ENCODE results near the gene DCPS.

The DCPS gene

GRCh38 chr11:126318574-126319373 is 14.9 kb downstream of the DCPS start:
- Histone ChIP-seq H3K9ac (ENCODE audit: low read length) (peak overlapping the region; percentile 5), H3K4me3 (ENCODE audit: low read length) (peak overlapping the region; percentile 29), H3K27me3 (ENCODE audit: control insufficient read depth, insufficient read depth, low read length) (no peaks in the 10 kb centered on the region), H3K27ac (ENCODE audit: low read depth, low read length) (peak overlapping the region; percentile 81), H3K4me1 (ENCODE audit: control insufficient read depth, insufficient read depth, low read length) (peaks cover 25% of the 10 kb centered on the region), H3K36me3 (ENCODE audit: control insufficient read depth, insufficient read depth, low read length) (no peaks in the 10 kb centered on the region)

GRCh38 chr11:126319374-126319740 is 15.5 kb downstream of the DCPS start:
- no peaks in the 10 kb centered on the region for H3K27me3 ChIP-seq (ENCODE audit: control insufficient read depth, insufficient read depth, low read length)
- H3K4me1 ChIP-seq (ENCODE audit: control insufficient read depth, insufficient read depth, low read length): peaks cover 25% of the 10 kb centered on the region
- no peak overlapping the region for H3K9ac ChIP-seq (ENCODE audit: low read length)
- no peaks in the 10 kb centered on the region for H3K36me3 ChIP-seq (ENCODE audit: control insufficient read depth, insufficient read depth, low read length)
- no peak overlapping the region for H3K4me3 ChIP-seq (ENCODE audit: low read length)
- H3K27ac ChIP-seq (ENCODE audit: low read depth, low read length): peak overlapping the region; percentile 81

GRCh38 chr11:126322996-126323395 is 19.1 kb downstream of the DCPS start:
- Histone ChIP-seq H3K4me1 (ENCODE audit: control insufficient read depth, insufficient read depth, low read length) (peaks cover 17% of the 10 kb centered on the region), H3K9ac (ENCODE audit: low read length) (no peak overlapping the region), H3K27ac (ENCODE audit: low read depth, low read length) (no peak overlapping the region), H3K36me3 (ENCODE audit: control insufficient read depth, insufficient read depth, low read length) (no peaks in the 10 kb centered on the region), H3K27me3 (ENCODE audit: control insufficient read depth, insufficient read depth, low read length) (no peaks in the 10 kb centered on the region), H3K4me3 (ENCODE audit: low read length) (no peak overlapping the region)

GRCh38 chr11:126327281-126328000 is 23.6 kb downstream of the DCPS start:
- Histone ChIP-seq H3K4me1 (ENCODE audit: control insufficient read depth, insufficient read depth, low read length) (no peaks in the 10 kb centered on the region), H3K36me3 (ENCODE audit: control insufficient read depth, insufficient read depth, low read length) (peaks cover 2% of the 10 kb centered on the region), H3K4me3 (ENCODE audit: low read length) (no peak overlapping the region), H3K27ac (ENCODE audit: low read depth, low read length) (no peak overlapping the region), H3K27me3 (ENCODE audit: control insufficient read depth, insufficient read depth, low read length) (no peaks in the 10 kb centered on the region), H3K9ac (ENCODE audit: low read length) (no peak overlapping the region)

- Histone ChIP-seq H3K27ac (ENCODE audit: low read depth, low read length) (no peak overlapping the region), H3K4me3 (ENCODE audit: low read length) (no peak overlapping the region), H3K27me3 (ENCODE audit: control insufficient read depth, insufficient read depth, low read length) (no peaks in the 10 kb centered on the region), H3K4me1 (ENCODE audit: control insufficient read depth, insufficient read depth, low read length) (no peaks in the 10 kb centered on the region), H3K9ac (ENCODE audit: low read length) (no peak overlapping the region), H3K36me3 (ENCODE audit: control insufficient read depth, insufficient read depth, low read length) (peaks cover 2% of the 10 kb centered on the region)
These were observed 24.1 kb downstream of the DCPS start for GRCh38 chr11:126328001-126328390.

GRCh38 chr11:126328444-126328843 is 24.6 kb downstream of the DCPS start:
- H3K27me3 ChIP-seq (ENCODE audit: control insufficient read depth, insufficient read depth, low read length): no peaks in the 10 kb centered on the region
- H3K4me1 ChIP-seq (ENCODE audit: control insufficient read depth, insufficient read depth, low read length): no peaks in the 10 kb centered on the region
- H3K27ac ChIP-seq (ENCODE audit: low read depth, low read length): no peak overlapping the region
- no peak overlapping the region for H3K9ac ChIP-seq (ENCODE audit: low read length)
- H3K4me3 ChIP-seq (ENCODE audit: low read length): no peak overlapping the region
- peaks cover 2% of the 10 kb centered on the region for H3K36me3 ChIP-seq (ENCODE audit: control insufficient read depth, insufficient read depth, low read length)

GRCh38 chr11:126328938-126329643 is 25.2 kb downstream of the DCPS start:
- Histone ChIP-seq H3K27ac (ENCODE audit: low read depth, low read length) (no peak overlapping the region), H3K9ac (ENCODE audit: low read length) (no peak overlapping the region), H3K36me3 (ENCODE audit: control insufficient read depth, insufficient read depth, low read length) (peaks cover 2% of the 10 kb centered on the region), H3K27me3 (ENCODE audit: control insufficient read depth, insufficient read depth, low read length) (no peaks in the 10 kb centered on the region), H3K4me1 (ENCODE audit: control insufficient read depth, insufficient read depth, low read length) (no peaks in the 10 kb centered on the region), H3K4me3 (ENCODE audit: low read length) (no peak overlapping the region)

GRCh38 chr11:126329644-126330211 is 25.9 kb downstream of the DCPS start:
- Histone ChIP-seq H3K4me3 (ENCODE audit: low read length) (no peak overlapping the region), H3K27ac (ENCODE audit: low read depth, low read length) (no peak overlapping the region), H3K36me3 (ENCODE audit: control insufficient read depth, insufficient read depth, low read length) (peaks cover 2% of the 10 kb centered on the region), H3K9ac (ENCODE audit: low read length) (no peak overlapping the region), H3K27me3 (ENCODE audit: control insufficient read depth, insufficient read depth, low read length) (no peaks in the 10 kb centered on the region), H3K4me1 (ENCODE audit: control insufficient read depth, insufficient read depth, low read length) (no peaks in the 10 kb centered on the region)

- no peak overlapping the region for H3K27ac ChIP-seq (ENCODE audit: low read depth, low read length)
- no peaks in the 10 kb centered on the region for H3K27me3 ChIP-seq (ENCODE audit: control insufficient read depth, insufficient read depth, low read length)
- H3K9ac ChIP-seq (ENCODE audit: low read length): no peak overlapping the region
- no peaks in the 10 kb centered on the region for H3K4me1 ChIP-seq (ENCODE audit: control insufficient read depth, insufficient read depth, low read length)
- H3K36me3 ChIP-seq (ENCODE audit: control insufficient read depth, insufficient read depth, low read length): peaks cover 2% of the 10 kb centered on the region
- H3K4me3 ChIP-seq (ENCODE audit: low read length): no peak overlapping the region
These were observed 27.4 kb downstream of the DCPS start for GRCh38 chr11:126331286-126331685.

GRCh38 chr11:126332221-126332711 is 28.4 kb downstream of the DCPS start:
- Histone ChIP-seq H3K4me1 (ENCODE audit: control insufficient read depth, insufficient read depth, low read length) (no peaks in the 10 kb centered on the region), H3K36me3 (ENCODE audit: control insufficient read depth, insufficient read depth, low read length) (peaks cover 2% of the 10 kb centered on the region), H3K4me3 (ENCODE audit: low read length) (no peak overlapping the region), H3K9ac (ENCODE audit: low read length) (no peak overlapping the region), H3K27me3 (ENCODE audit: control insufficient read depth, insufficient read depth, low read length) (no peaks in the 10 kb centered on the region), H3K27ac (ENCODE audit: low read depth, low read length) (no peak overlapping the region)

- no peaks in the 10 kb centered on the region for H3K4me1 ChIP-seq (ENCODE audit: control insufficient read depth, insufficient read depth, low read length)
- no peak overlapping the region for H3K9ac ChIP-seq (ENCODE audit: low read length)
- no peaks in the 10 kb centered on the region for H3K27me3 ChIP-seq (ENCODE audit: control insufficient read depth, insufficient read depth, low read length)
- peaks cover 2% of the 10 kb centered on the region for H3K36me3 ChIP-seq (ENCODE audit: control insufficient read depth, insufficient read depth, low read length)
- H3K27ac ChIP-seq (ENCODE audit: low read depth, low read length): no peak overlapping the region
- H3K4me3 ChIP-seq (ENCODE audit: low read length): no peak overlapping the region
These were observed 29.3 kb downstream of the DCPS start for GRCh38 chr11:126333142-126333541.
